LNCaP clone FGC (cell line): ENCODE data around the gene KRTAP12-2.

Experiments
- DNase-seq: peaks from one replicate; pipeline ENCODE4 v3.0.0-alpha.2; 2011; ENCODE audit warnings: low read depth
- H3K4me3 ChIP-seq: 2 replicates; pipeline ENCODE4 v1.5.1; 2011; ENCODE audit warnings: mild to moderate bottlenecking, low read depth, low read length, control low read depth
- TF ChIP-seq, protein P1 (sequence below): IDR thresholded peaks from 2 replicates; pipeline ENCODE4 v1.5.1; 2012; ENCODE audit warnings: mild to moderate bottlenecking; ENCODE audit not compliant: control insufficient read depth, insufficient read depth; ENCODE audit errors: extremely low read depth

Gene KRTAP12-2

DNA sequence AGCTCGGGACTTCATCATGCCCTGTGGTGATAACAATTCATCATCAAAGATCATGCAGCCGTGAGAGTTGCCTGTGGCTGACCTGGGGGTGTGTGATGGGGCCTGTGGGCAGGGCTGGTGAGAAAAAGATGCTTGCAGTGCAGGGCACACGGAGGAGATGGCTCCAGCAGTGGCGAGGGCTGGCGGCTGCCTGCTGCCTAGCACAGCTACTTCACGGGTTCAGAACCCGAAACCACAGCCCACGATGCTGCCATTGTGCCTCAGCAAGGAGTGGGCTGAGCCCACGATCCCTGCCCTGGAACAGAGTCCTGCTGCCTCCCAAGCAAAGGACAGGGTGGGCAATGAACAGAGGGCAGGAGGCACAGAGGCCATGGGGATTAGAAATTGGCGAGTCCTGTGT, 40.5 kb downstream of the KRTAP12-2 start:
- no peak for DNase-seq
- H3K4me3 ChIP-seq, result no peak overlapping the region
- TF ChIP-seq, protein P1, sequence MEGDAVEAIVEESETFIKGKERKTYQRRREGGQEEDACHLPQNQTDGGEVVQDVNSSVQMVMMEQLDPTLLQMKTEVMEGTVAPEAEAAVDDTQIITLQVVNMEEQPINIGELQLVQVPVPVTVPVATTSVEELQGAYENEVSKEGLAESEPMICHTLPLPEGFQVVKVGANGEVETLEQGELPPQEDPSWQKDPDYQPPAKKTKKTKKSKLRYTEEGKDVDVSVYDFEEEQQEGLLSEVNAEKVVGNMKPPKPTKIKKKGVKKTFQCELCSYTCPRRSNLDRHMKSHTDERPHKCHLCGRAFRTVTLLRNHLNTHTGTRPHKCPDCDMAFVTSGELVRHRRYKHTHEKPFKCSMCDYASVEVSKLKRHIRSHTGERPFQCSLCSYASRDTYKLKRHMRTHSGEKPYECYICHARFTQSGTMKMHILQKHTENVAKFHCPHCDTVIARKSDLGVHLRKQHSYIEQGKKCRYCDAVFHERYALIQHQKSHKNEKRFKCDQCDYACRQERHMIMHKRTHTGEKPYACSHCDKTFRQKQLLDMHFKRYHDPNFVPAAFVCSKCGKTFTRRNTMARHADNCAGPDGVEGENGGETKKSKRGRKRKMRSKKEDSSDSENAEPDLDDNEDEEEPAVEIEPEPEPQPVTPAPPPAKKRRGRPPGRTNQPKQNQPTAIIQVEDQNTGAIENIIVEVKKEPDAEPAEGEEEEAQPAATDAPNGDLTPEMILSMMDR, result no peak

DNA sequence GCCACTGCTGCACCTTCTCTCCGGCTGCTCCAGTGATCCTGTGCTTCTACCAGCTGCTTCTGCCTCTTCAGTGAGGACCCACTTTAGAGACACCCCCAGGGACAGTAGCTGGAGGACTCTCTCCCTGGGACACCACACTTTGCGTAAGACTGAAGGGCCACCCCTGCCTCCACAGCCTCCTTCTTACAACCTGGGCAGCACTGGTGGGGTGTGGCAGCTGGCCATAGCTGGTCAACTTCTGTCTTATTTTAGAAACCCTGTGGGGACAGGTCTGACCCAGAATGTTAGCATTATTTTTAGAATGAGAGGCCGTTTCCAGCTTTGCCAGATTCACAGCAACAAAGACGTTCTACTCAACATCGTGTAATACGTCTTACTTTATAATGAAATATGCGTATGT, 41.0 kb downstream of the KRTAP12-2 start:
- H3K4me3 ChIP-seq, result no peak overlapping the region
- TF ChIP-seq, protein P1, result no peak
- DNase-seq, result no peak

DNA sequence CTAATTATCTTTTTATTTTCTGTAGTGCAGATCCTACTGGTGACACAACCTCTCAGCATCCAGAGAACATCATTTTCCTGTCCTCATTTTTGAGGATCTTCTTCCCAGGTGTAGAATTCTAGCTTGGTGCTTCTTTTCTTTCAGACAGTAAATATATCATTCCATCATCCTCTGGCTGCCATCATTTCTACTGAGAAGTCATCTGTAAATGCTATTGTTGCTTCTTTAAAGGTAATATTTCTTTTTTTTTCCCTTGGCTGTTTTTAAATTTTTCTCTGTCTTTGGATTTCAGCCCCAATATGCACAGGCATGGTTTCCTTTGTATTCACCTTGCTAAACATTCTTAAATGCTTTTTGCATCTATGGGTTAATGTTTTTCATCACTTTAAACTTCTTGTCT, 43.2 kb downstream of the KRTAP12-2 start:
- TF ChIP-seq, protein P1, result no peak
- H3K4me3 ChIP-seq, result no peak overlapping the region
- no peak for DNase-seq

DNA sequence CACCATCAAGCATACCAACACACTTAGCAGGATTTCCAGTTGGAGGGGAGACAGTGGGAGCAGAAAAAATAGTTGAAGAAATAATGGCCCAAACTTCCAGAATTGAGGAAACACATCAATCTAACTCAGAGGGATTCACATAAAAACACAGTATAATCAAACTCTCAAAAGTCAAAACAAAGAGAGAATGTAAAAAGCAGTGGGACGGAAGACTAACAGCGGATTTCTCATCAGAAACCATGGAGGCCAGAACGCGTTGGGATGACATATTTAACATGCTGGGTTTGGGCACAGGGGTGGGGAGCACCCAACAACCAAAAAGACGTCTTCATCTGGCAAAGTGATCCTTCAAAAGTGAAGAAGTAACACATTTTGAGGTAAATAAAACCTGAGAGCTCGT, 46.8 kb downstream of the KRTAP12-2 start:
- H3K4me3 ChIP-seq, result no peak overlapping the region
- TF ChIP-seq, protein P1, result no peak
- DNase-seq, result no peak

DNA sequence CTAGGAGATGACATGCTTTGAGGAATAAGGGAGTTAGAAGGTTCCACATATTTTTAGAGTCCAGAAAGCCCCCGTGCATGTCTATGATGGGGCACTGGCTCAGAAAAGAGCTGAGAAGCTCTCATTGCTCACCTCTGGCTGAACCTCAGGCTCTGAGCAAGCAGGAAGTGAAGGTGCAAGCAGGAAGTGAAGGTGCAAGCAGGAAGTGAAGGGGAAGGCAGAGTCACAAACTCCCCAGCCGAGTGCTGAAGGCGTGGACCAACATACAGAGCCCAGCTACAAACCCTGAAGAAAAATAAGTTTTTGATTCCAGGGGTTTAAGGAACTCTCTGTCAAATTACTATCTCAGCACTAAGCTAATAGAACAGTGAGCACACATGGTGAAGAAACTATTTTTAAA, 47.8 kb downstream of the KRTAP12-2 start:
- H3K4me3 ChIP-seq, result no peak overlapping the region
- TF ChIP-seq, protein P1, result no peak
- DNase-seq, result no peak

DNA sequence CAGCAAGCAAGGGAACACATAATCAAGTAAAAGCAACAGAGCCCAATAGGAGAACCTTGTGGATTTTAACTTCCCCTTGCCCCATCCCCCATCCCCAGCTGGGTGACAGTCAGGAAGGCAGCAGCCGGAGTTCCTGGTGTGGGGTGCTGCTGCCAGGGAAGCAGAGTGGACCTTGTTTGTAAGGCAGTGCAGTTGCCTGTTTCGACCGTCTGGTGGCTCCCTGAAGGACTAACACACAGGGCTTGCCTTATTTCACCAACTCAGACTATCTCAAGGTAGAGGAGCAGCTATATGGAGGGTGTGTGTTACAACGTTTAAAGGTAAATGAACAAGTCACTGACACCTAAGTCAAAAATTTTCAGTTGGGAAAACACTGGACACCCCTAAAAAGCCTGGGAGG, 48.2 kb downstream of the KRTAP12-2 start:
- no peak overlapping the region for H3K4me3 ChIP-seq
- TF ChIP-seq, protein P1, result peak; percentile 62
- peak; percentile 33 for DNase-seq

DNA sequence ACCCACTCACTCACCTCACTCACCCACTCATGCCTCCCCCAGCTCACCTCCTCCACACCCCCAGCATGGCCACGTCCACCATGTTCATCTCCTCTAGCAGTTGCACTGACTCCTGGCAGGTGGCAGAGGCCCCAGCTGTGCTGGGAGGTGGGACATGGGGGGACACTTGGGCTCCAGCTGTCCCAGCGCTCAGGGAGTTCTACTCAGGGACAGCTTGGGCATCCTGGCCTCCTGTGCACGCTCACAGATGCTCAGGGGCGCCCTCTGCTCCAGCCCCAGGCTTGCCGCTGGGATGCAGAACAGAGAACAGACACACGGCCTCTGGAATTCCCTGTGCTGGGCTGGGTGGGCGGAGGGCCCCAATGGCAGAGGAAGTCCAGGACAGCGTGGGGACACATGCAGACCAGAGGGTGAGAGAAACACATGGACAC, 49.6 kb downstream of the KRTAP12-2 start:
- no peak for DNase-seq
- TF ChIP-seq, protein P1, result no peak
- no peak overlapping the region for H3K4me3 ChIP-seq
